ENCODE measurements around the gene ADAM19.

The ADAM19 gene

DNA sequence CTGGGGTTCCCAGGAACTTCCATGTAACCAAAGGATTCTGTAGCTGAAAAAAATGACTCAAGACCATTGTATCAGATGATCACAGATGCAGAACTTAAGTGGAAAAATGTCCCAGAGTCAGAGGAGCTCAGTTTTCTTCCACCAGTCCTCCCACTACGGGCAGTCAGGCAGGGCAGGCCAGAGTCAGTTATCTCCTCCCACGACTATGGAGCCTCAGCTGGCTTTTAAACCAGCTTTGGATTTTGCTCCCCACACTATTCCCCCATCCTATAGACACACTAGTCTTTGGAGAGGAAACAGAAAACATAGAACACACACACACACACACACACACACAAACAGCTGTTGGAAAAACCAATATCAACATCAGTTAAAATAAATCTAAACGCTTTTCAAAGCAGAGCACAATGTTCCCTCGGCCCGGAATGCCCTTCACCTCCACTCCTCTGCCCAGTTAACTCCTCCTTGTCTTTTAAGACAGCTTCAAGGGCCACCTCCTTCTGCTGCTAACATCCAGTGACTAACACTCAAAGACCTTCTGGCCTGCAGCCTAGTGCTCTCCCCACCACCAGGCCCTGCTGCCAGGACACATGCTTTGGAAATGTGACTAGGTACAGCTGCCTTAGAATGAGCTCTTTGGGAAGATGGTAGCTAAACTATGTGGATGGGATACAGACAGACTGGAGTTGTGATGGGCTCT is 58.8 kb downstream of the ADAM19 start:
- no peak overlapping the region for H3K4me3 ChIP-seq (ENCODE audit: low read length)
- DNase-seq (ENCODE audit: low read depth): peak; percentile 95
- TF ChIP-seq, protein P1, sequence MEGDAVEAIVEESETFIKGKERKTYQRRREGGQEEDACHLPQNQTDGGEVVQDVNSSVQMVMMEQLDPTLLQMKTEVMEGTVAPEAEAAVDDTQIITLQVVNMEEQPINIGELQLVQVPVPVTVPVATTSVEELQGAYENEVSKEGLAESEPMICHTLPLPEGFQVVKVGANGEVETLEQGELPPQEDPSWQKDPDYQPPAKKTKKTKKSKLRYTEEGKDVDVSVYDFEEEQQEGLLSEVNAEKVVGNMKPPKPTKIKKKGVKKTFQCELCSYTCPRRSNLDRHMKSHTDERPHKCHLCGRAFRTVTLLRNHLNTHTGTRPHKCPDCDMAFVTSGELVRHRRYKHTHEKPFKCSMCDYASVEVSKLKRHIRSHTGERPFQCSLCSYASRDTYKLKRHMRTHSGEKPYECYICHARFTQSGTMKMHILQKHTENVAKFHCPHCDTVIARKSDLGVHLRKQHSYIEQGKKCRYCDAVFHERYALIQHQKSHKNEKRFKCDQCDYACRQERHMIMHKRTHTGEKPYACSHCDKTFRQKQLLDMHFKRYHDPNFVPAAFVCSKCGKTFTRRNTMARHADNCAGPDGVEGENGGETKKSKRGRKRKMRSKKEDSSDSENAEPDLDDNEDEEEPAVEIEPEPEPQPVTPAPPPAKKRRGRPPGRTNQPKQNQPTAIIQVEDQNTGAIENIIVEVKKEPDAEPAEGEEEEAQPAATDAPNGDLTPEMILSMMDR (conservative IDR thresholded peaks at IDR 0.05; ENCODE audit: low read length): no peak

DNA sequence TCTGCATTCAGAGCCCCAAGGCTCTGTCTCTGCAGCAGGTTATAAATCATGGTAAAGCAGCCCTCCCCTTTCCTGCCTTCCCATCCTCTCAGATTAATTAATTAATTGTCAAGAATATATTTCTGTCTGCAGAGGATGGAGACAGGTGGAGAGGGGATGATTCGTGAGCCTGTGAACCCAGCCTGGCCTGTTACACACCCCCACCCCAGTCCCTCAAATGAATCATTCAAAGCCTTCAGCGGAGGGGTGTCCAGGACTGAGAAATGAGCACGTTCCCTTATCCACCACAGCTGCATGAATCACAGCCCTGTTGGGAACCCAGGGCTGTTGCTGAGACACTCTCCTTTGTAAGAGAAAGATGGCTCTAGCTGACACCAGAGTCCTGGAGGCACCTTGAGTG is 59.6 kb downstream of the ADAM19 start:
- H3K4me3 ChIP-seq (ENCODE audit: low read length): no peak overlapping the region
- TF ChIP-seq, protein P1 (conservative IDR thresholded peaks at IDR 0.05; ENCODE audit: low read length): no peak
- DNase-seq (ENCODE audit: low read depth): peak; percentile 86

DNA sequence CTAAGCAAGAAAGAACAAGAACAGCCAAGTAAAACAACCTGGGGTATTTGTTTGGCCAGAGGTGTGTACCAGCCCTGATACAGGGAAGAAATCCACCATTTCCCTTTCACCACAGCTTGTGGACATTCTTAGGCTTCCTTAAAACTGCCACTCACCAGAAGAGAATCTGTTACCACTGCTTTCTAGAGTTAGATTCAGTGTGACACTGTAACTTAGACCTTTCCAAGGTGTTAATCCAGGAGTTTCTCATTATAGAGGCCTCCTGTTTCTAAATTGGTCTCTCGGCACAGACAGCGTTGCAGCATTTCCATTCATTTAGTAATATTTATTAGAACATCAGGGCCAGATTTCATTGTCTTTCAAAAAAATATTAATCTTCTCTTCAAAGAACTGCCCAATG is 60.6 kb downstream of the ADAM19 start:
- no peak for DNase-seq (ENCODE audit: low read depth)
- no peak overlapping the region for H3K4me3 ChIP-seq (ENCODE audit: low read length)
- TF ChIP-seq, protein P1 (conservative IDR thresholded peaks at IDR 0.05; ENCODE audit: low read length): no peak

DNA sequence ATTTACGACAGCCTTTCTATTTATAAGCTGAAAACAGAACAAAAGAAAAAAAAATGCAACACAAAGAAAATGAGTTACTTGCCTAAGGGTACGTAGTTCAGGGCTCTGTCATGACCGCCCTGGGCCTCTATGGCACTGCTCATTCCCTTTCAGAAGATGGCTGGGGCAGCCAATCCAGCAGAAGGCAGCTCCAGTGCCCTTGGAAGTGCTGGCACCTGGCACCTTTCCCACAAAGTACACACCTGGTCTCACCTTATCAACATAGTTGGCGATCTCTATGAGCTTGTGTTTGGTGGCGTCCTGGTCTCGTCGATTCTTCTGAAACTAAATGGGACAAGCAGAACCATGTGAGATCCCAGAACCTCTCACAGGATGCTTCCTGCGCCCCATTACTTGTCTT is 62.4 kb downstream of the ADAM19 start:
- DNase-seq (ENCODE audit: low read depth): no peak
- TF ChIP-seq, protein P1 (conservative IDR thresholded peaks at IDR 0.05; ENCODE audit: low read length): no peak
- no peak overlapping the region for H3K4me3 ChIP-seq (ENCODE audit: low read length)

- H3K4me3 ChIP-seq (ENCODE audit: low read length): no peak overlapping the region
- DNase-seq (ENCODE audit: low read depth): peak; percentile 98
- TF ChIP-seq, protein P1 (conservative IDR thresholded peaks at IDR 0.05; ENCODE audit: low read length): no peak
These were observed 63.6 kb downstream of the ADAM19 start for GRCh38 chr5:157511651-157512644.

DNA sequence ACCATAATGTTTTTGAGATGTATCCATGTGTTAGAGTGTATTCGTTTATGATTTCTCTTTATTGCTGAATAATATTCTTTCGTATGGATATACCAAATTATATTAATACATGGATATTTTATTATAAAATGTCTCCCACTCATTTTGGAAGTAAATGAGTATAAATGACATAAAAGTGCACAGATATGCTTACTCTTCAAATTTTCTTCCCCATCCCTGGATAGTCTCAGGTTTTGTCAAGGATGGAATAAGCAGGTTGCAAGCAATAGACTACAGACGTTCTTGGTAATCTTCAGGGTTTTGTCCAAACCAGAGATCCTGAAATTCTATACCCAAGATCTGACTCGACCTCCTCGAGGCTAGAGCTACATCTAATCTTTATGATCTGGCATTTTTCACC is 64.9 kb downstream of the ADAM19 start:
- H3K4me3 ChIP-seq (ENCODE audit: low read length): no peak overlapping the region
- TF ChIP-seq, protein P1 (conservative IDR thresholded peaks at IDR 0.05; ENCODE audit: low read length): no peak
- DNase-seq (ENCODE audit: low read depth): no peak
